HUES6 (cell line): ENCODE data around the gene SARM1.

Source experiments
- H3K27ac ChIP-seq: 2 replicates; pipeline ENCODE4 v1.7.0; 2013; ENCODE audit warnings: low read depth, mild to moderate bottlenecking, low read length, inconsistent platforms
- H3K27me3 ChIP-seq: 2 replicates; pipeline ENCODE4 v1.6.1; 2013; ENCODE audit warnings: low read length; ENCODE audit not compliant: control insufficient read depth, insufficient read depth
- H3K36me3 ChIP-seq: 2 replicates; pipeline ENCODE4 v1.6.1; 2013; ENCODE audit warnings: low read length; ENCODE audit not compliant: control insufficient read depth, insufficient read depth
- H3K4me1 ChIP-seq: 2 replicates; pipeline ENCODE4 v1.6.1; 2013; ENCODE audit warnings: low read length; ENCODE audit not compliant: control insufficient read depth, insufficient read depth
- H3K4me3 ChIP-seq: 2 replicates; pipeline ENCODE4 v1.5.1; 2013; ENCODE audit warnings: low read depth, low read length
- H3K9ac ChIP-seq: one replicate; pipeline ENCODE4 v1.6.1; 2013; ENCODE audit warnings: mild to moderate bottlenecking, low read length
- H3K9me3 ChIP-seq: 2 replicates; pipeline ENCODE4 v1.6.1; 2013; ENCODE audit warnings: low read depth, low read length; ENCODE audit not compliant: control insufficient read depth, insufficient read depth

Gene SARM1

DNA sequence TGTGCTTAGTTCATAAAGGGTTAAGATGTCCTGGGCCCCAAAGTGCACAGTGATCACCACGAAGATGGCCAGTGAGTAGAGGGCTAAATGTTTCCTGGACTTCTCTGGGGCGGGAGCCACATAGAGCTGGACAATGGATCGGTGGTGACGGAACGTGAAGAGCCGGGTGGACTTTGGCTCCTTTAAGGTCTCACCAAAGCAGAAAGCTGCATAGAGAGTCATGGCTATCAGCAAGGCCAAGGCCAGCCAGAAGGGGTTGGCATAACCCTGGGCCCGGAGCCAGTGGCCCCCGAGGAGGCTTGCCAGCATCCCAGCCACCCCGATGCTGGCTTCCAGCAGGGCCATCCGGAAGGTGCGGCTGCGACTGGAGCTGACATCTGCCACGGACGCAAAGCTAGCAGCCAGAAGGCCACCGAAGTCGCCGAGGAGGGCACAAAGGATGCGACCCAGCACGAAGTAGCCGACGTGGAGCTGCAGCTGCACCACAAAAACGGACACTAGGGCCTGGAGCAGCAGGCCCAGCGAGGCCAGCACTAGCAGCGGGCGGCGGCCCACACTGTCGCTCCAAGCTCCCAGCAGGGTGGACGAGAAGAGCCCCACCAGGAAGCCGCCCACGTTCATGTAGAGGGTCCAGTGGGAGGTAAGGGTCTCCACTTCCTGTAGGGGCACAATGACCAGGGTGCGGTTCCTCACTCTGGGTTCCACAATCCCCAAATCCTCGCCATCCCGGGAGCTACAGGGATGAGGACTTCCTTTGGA lies 33.5 kb downstream of the SARM1 start:
- H3K27me3 ChIP-seq: peaks cover 42% of the 10 kb centered on the region
- H3K4me3 ChIP-seq: peak overlapping the region; percentile 73
- peaks cover 63% of the 10 kb centered on the region for H3K4me1 ChIP-seq
- H3K36me3 ChIP-seq: no peaks in the 10 kb centered on the region; the same call in 1 of the 2 replicates
- H3K9ac ChIP-seq: peak overlapping the region; percentile 59
- H3K27ac ChIP-seq: no peak overlapping the region; the same call in 1 of the 2 replicates
- H3K9me3 ChIP-seq: no peaks in the 10 kb centered on the region

DNA sequence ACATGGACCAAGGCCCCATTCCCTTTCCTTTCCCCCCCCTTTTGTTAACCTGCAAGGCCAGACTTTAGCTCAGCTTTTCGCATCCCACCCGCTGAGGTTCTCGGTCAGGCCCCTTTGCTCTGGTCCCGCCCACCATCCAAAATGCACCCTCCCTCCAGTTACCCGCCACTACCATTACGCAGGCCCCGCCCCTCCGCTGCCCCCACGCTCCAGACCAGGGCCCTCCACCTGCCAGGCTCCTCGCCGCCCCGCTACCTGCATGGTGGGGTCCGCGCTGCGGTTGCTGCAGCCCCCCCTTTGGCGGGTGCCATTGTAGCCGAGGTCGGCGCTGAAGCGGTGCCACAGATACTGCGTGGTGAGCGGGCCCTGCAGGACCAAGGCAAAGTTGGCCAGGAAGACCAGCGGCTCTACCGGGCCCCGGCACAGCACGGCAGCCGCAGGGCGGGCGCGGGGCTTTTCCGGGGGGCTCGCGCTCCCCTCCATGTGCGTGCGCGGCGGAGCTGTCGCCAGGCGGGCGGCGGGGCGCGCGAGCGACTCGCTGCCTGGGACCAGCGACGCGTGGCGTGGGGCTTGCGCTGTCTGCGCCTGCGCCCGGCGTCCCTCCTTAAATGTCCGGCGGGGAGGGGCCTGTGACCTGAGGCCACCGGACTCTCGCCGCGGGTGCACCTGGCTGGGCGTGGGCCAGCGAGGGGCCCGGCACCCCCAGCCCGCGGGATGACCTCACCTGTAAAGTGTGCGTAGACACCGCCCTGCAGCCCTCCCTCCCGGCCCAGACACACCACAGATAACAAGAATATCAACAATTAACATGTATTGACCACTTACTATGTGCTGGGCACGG lies 34.4 kb downstream of the SARM1 start, which contains the start of gene SLC46A1:
SLC46A1 (minus strand) TSS at position 581 of the 841 bp plus-strand sequence; CDS start at position 483, 98 bp downstream.
- peaks cover 38% of the 10 kb centered on the region for H3K27me3 ChIP-seq
- no peaks in the 10 kb centered on the region for H3K36me3 ChIP-seq
- peak within 1 kb of the TSS; percentile 67 for H3K9ac ChIP-seq
- no peak within 1 kb of the TSS; the same call in 1 of the 2 replicates for H3K27ac ChIP-seq
- H3K4me1 ChIP-seq: peaks cover 63% of the 10 kb centered on the region
- H3K4me3 ChIP-seq: peak within 1 kb of the TSS; percentile 73
- no peaks in the 10 kb centered on the region for H3K9me3 ChIP-seq

DNA sequence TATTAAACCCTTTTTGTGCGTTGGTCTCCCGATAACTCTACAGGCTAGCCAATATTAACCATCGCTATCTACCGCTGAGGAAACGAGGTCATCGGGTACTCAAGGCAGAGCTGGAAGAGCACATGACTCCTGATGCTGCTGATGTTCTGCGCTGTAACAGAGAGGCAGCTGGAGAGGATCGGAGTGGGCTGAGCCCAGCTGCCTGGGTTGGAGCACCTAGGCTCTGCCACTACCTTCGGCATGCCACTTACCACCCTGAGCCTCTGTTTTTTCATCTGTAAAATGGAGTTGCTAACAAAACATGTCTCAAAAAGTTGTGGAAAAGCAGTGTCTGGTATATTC lies 35.0 kb downstream of the SARM1 start:
- H3K4me1 ChIP-seq: peaks cover 66% of the 10 kb centered on the region

DNA sequence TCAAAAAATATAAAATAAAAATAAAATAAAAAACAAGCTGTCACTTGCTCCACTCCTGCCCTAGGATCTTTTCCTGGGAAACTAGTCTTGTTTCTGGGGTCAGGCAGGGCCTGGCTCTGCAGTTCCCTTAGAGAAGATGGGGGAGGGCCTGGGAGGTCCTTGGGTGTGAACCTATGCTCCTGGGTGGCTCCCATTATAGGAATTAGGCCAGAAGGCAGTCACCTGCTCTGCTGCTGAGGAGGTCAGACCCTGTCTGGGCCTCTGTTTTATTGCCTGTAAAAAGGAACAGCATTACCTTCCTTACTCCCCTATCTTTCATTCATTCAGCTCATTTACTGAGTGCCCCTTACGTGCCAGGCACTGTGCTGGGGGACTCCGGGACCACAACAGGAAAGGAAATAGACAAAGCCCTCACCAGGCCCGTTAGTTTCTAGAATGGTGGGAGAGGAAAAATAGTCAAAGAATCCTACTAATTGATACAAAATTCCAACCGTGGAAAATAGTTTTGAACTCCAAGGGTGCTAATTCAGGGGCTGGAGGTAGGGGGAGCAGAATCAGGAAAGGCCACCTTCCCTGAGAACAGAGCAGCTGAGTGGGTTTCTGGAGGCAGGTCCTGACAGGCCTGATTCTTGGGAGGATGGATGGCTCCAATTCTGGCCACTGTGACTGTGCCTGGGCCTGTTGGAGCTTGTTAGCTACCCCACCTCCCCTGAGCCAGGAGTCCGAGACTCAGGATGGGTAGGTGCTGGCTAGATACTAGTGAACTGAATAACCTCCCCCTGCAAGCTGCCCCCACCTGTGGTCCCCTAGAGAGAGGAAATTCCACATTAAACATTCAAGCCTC lies 35.9 kb downstream of the SARM1 start:
- H3K27me3 ChIP-seq: peaks cover 31% of the 10 kb centered on the region
- peaks cover 66% of the 10 kb centered on the region for H3K4me1 ChIP-seq
- no peaks in the 10 kb centered on the region for H3K36me3 ChIP-seq
- peak overlapping the region; percentile 7; the same call in 1 of the 2 replicates for H3K4me3 ChIP-seq
- H3K9me3 ChIP-seq: no peaks in the 10 kb centered on the region
- H3K9ac ChIP-seq: peak overlapping the region; percentile 18
- H3K27ac ChIP-seq: no peak overlapping the region

More for the DNA sequence above, 35.0 kb downstream of the SARM1 start:
- Histone ChIP-seq H3K36me3 (no peaks in the 10 kb centered on the region), H3K9ac (peak overlapping the region; percentile 47), H3K27ac (no peak overlapping the region), H3K4me3 (peak overlapping the region; percentile 73), H3K9me3 (no peaks in the 10 kb centered on the region), H3K27me3 (peaks cover 36% of the 10 kb centered on the region)

DNA sequence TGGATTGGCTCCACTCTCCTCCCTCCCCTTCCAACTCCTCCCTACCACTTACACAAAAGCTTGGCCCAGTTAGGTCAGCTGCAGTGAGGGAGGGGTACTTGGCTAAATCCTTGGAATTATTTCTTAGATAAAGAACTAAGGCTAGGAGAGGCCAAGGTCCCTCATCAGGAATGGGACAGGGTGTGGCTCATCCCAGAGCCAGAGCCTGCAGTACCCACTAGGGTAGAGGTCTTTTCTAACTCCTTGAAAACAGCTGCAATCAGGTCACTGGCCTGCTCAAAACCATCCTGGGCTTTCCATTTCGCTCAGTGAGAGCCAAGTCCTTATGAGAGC lies 36.4 kb downstream of the SARM1 start:
- Histone ChIP-seq H3K9me3 (no peaks in the 10 kb centered on the region), H3K4me1 (peaks cover 62% of the 10 kb centered on the region), H3K36me3 (no peaks in the 10 kb centered on the region), H3K9ac (peak overlapping the region; percentile 3), H3K27me3 (peaks cover 27% of the 10 kb centered on the region), H3K27ac (no peak overlapping the region), H3K4me3 (peak overlapping the region; percentile 7; the same call in 1 of the 2 replicates)

DNA sequence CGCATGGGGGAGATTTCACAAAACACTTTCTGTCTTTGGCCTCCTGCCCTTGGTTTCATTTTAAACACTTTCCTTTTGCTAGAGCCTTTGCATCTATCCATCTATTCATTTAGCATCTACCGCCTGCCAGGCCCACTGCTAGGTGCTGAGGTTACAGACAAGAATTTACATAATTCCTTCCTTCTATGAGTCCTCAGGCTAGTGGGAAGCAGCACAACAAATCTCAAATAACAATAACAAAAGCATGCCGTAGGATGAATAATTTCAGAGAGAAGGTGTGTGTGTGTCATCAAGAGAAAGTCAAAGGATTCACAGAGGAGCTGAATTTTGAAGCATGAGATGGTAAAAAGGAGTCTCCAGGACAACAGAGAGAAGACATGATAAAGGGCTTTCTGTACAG lies 40.6 kb downstream of the SARM1 start:
- Histone ChIP-seq H3K4me3 (no peak overlapping the region), H3K27ac (no peak overlapping the region), H3K4me1 (peaks cover 40% of the 10 kb centered on the region), H3K36me3 (no peaks in the 10 kb centered on the region), H3K9ac (no peak overlapping the region), H3K9me3 (no peaks in the 10 kb centered on the region), H3K27me3 (peaks cover 30% of the 10 kb centered on the region)

DNA sequence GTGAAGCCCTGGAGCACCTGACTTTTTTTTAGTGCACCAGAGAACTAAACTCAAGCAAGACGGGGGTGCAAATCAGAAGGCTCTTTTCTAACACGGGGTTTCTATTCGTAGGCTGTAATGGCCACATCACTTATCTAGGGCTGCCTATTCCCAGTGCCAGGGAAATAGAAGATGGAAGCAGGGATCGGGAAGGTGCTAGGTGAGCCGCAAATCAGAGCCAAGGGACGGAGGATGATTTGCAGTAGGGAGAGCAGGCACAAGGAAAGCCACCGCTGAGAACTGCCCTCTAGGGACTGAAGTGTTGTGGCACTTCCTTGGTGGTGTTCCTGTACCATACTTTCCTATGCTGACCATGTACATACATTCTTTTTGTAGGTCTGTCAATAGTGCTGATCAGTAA lies 42.3 kb downstream of the SARM1 start:
- no peaks in the 10 kb centered on the region for H3K36me3 ChIP-seq
- H3K4me3 ChIP-seq: no peak overlapping the region
- H3K4me1 ChIP-seq: peaks cover 23% of the 10 kb centered on the region
- H3K27ac ChIP-seq: no peak overlapping the region
- H3K27me3 ChIP-seq: peaks cover 35% of the 10 kb centered on the region
- H3K9me3 ChIP-seq: no peaks in the 10 kb centered on the region
- no peak overlapping the region for H3K9ac ChIP-seq

DNA sequence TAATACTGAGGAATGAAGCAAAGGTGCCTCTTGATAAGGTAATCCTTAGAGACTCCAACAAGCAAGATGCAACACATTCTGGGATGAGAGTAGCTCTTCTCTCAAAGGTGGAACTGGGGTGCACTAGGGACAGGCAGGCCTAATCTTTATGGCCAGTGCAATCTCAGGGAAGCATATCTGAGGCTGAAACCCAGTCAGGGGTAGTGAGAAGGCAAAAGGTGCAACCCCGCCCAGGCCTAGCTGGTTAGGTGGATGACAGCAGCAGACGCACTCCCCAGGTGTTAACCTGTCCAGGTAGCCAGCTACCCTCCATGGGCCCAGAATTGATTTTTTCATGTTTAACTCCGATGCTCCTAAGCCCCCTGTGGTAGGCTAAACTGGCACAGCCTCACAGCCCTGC lies 44.4 kb downstream of the SARM1 start:
- Histone ChIP-seq H3K36me3 (no peaks in the 10 kb centered on the region), H3K4me1 (peaks cover 20% of the 10 kb centered on the region), H3K9ac (no peak overlapping the region), H3K27me3 (peaks cover 33% of the 10 kb centered on the region), H3K9me3 (no peaks in the 10 kb centered on the region), H3K27ac (no peak overlapping the region), H3K4me3 (no peak overlapping the region)

DNA sequence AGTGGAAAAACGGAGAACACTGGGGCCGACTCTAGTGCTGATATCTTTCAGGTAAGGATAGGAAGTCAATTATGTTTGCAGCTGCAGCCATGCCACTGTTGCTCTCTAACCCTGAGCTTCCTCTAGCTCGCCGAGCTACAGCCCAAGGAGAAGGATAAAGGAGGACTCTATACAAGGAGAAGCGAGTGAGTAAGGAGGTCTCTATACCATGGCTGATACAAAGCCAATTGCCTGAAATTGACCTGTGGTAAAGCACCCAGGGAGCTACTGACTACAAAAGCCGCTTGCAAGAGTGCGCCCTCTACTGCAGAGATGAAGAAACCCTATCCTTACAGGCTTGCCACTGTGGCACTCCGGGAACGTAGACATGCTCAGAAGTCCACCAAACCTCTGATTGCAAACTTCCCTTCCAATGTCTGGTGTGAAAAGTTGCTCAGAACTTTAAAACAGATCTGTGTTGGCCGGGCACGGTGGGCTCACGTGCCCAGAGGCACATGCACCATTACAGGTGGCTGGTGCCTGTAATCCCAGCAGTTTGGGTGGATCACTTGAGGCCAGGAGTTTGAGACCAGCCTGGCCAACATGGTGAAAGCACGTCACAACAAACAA lies 45.3 kb downstream of the SARM1 start:
- Histone ChIP-seq H3K9ac (no peak overlapping the region), H3K9me3 (no peaks in the 10 kb centered on the region)

DNA sequence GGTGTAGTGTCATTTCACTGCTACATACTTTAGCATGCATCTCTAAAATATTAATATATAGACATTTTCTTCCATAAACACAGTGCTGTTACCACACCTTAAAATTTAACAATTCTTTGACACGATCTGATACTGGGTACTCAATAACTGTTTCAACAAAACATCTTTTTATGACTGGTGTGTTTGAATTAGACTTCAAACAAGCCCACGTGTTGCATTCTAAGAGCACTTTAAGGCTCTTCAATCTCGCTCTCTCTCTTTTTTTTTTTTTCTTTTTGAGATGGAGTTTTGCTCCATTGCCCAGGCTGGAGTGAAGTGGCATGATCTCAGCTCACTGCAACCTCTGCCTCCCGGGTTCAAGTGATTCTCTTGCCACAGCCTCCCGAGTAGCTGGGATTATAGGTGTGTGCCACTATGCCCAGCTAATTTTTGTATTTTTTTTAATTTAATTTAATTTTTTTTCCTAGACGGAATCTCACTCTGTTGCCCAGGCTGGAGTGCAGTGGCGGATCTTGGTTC lies 50.4 kb downstream of the SARM1 start:
- no peak overlapping the region for H3K4me3 ChIP-seq
- no peak overlapping the region for H3K9ac ChIP-seq
- no peaks in the 10 kb centered on the region for H3K4me1 ChIP-seq
- H3K9me3 ChIP-seq: no peaks in the 10 kb centered on the region
- H3K36me3 ChIP-seq: no peaks in the 10 kb centered on the region
- H3K27me3 ChIP-seq: peaks cover 7% of the 10 kb centered on the region; the same call in 1 of the 2 replicates
- H3K27ac ChIP-seq: no peak overlapping the region

More for the DNA sequence above, 45.3 kb downstream of the SARM1 start:
- H3K27me3 ChIP-seq: peaks cover 31% of the 10 kb centered on the region
- no peak overlapping the region for H3K27ac ChIP-seq
- H3K4me1 ChIP-seq: peaks cover 13% of the 10 kb centered on the region
- no peaks in the 10 kb centered on the region for H3K36me3 ChIP-seq
- H3K4me3 ChIP-seq: no peak overlapping the region
